Putamen (tissue), 1 donor: ENCODE results near the gene NXN.
"Not testable (repeated sequence)": the region's sequence is repeated elsewhere in the genome, so short reads cannot be mapped to it uniquely, and the experiment has no call there.

Experiments
- DNase-seq: peaks from one replicate; pipeline ENCODE4 v3.0.0-alpha.2; 2016; ENCODE audit warnings: low spot score

Gene NXN

DNA sequence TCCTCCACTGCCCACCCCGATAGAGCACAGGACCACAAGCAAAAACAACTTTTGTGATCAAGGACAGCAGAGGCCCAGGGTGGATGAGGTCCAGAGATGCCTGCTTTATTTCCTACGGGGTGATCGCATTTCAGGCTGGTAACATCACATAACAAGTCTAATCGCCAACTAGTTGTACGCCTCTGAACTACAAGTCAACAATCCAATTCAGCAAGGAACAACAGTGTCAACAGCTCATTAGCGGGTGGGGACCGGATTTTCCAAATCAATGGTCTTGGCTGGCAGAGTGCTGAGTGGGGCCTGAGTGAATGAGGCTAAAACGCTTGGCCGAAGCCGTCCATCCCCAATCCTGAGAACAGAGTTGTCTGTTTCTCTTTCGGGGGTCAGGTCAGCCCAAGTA lies 180.3 kb downstream of the NXN start:
- no peak for DNase-seq

DNA sequence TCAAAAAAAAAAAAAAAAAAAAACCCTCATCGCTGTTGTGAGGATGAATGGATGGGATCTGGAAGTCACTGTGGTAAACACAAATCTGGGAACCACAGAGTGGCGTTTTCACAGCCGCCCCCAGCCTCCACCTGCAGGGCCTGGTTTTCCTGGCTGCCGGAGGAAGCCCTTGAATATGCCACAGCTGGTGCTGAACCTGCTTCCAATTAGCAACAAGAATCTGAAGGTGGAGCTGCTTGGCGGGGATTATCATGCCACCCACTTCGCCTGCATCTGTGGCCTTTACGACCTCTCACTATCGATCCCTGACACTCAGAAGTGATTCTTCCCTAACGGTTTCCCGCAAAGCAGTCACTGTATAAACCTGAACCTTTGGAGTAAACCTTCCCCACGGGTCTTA lies 181.3 kb downstream of the NXN start:
- DNase-seq = no peak

DNA sequence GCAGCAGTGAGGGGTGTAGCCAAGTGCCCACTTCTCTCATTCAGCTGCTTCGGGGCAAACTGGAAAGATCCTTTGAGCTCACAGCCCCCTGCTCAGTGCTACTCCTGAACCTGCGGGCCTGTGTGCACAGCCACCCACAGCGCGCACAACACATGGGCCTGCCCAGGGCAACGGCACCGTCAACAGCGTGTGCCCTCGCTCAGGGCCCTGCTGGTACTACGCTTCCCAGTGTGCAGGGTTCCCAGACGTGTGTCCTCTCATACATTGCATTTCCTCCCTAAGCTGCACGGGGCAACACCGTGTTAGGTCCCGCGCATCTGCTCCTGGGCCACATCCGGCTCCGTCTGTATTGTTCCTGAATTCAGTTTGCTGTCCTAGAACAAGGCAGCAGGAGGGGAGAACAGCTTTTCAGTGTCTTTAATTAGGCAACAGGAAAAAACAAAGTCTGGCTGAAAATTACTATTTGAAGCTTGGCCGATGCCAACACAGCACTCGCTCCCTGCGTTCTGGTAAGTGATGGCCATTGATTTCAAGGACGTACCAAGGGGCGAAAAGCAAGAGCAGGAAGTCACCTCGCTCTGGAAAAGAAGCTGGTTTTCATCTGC lies 182.2 kb downstream of the NXN start:
- no peak for DNase-seq

DNA sequence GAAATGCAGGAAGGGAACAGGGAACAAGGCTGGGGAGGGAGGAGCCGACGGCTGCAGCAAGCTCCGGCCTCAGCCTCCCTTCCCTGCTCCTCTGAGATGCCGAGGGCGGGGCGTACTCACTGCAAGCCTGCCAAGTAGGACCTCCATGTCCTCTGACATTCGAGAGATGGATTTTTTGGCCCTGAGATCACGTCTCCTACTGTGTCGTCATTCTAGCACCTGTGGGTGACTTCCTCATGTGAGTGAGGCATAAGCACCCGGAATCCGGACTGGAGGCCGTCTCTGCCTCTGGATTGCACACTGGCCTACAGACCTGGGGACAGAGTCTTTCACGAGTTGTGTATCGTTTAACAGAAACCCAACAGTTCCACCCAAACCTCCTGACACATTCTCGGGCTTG lies 183.0 kb downstream of the NXN start:
- no peak for DNase-seq

DNA sequence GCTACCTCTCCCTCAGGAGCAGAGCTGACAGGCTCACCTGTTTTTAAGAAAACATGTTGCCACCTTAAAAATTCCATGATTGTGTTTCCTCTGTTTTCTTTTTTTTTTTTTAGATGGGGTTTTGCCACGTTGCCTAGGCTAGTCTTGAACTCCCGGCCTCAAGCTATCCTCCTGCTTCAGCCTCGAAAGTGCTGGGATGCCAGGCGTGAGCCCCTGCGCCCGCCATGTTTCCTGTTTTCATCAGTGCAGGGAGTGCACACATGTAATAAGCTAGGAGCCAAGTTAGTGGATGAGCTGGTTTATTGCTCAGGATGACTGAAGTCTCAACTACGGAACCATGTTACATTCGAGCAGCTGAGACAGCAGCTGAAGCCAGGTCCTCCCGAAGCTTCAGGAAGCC lies 183.9 kb downstream of the NXN start:
- DNase-seq = no peak

DNA sequence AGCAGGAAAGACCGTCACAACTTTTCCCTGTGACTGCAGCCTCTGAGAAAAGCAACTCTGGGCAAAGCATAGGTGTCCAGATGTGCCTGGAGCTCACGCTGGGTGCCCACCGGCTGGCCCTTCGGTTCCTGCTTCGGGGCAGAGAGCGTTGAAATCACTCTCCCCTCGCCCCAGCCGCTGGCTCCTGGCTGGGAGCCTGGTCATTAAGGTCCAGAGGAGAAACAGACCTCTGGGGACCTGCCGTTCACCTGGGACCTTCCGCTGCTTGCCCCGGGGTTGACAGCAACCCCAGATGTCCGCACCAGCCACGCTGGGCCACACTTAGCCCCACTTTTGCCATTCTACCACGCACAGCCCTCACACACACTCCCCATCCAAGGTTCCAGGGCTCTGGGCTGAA lies 184.3 kb downstream of the NXN start:
- no peak for DNase-seq

DNA sequence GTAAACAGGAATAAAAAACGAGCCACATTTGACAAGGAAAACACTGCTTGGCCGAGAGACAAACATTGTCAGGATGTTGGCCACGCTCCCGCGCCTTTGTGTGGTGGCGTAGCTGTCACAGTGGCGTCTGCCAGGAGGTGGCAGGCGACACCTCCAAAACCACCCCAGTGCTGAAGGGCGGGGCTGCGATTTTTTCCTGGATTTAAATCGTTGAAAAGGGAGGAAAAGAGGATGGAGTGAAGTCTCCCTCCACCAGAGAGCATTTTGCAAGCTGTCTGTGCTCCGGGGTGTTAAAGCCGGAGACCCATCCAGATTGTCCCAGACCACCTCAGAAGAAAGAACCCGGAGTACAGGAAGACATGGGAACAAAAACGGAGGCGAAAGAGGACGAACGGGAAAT lies 184.7 kb downstream of the NXN start:
- peak; percentile 85 for DNase-seq

DNA sequence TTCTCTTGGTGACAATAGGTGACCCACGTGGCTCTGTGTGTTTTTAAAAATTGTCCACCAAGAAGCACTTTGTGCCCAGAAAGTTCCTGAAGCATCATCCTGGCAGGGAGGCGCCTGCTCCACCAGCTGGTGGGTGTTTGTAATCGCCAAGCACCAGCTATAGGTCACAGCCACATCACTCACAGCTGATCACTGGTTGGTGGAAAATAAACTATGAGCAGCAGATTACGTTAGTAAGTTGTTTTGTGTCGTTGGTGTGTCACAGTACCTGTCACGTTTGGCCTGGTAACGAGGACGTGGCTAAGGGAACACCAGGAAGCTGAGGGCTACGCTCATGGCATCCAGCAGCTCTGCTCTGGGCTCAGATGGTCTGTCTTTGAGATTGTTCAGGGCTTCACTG lies 187.3 kb downstream of the NXN start:
- no peak for DNase-seq

DNA sequence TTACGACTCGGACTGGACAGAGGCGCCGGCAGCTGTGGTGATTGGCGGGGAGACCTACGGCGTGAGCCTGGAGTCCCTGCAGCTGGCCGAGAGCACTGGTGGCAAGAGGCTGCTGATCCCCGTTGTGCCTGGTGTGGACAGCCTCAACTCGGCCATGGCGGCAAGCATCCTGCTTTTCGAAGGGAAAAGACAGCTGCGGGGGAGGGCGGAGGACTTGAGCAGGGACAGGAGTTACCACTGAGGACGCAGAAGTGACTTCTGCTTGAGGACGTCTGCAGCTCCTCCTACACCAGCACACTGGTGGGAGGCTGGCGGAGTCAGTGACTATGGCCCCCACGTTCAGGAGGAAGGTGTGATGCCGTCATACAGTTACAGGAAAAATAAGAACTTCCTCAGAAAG lies 187.7 kb downstream of the NXN start:
- no peak for DNase-seq

DNA sequence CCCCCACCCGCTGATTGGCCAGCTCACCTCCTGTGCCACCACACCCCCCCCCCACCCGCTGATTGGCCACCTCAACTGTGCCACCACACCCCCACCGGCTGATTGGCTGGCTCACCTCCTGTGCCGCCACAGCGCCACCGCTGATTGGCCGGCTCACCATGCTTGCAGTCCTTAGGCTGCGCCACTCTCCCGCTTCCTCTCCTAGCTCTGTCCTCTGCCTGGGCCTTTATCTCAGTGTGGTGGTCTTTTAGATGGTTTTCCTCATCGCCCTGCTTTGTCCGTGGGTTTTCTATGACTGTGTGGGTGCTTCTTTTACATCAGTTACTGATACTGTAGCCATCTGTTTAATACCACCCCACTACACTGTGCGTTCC lies 188.7 kb downstream of the NXN start:
- not testable (repeated sequence) for DNase-seq

DNA sequence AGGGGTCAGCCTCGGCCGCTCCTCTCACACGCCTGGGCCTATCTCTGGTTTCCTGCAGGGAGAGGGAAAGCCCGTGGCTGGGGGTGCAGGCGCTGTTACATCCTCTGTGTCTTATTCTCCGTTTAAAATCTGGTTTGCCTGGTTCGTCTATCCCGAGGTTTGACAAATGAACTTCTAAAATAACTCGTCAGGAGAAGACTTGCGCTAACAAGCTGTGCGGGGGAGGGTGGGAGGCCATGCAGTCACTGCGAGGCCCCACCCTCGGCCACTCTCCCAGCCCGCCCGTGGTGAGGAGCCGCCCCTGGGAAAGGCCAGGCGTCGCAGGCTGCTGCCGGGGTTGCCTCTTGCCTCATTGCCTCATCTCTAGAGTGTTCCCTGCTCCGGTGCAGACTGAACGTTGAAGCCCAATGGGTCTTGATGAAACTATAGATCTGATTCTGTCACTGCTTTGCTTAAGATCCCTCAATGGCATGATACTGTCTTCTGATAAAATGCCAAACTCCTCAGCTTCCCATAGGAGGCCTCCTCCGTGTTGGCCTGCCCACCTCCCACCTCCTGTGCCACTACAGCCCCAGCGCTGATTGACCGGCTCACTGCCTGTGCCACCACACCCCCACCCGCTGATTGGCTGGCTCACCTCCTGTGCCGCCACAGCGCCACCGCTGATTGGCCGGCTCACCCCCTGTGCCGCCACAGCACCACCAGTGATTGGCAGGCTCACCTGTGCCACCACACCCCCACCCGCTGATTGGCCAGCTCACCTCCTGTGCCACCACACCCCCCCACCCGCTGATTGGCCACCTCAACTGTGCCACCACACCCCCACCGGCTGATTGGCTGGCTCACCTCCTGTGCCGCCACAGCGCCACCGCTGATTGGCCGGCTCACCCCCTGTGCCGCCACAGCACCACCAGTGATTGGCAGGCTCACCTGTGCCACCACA lies 189.4 kb downstream of the NXN start:
- not testable (repeated sequence) for DNase-seq

DNA sequence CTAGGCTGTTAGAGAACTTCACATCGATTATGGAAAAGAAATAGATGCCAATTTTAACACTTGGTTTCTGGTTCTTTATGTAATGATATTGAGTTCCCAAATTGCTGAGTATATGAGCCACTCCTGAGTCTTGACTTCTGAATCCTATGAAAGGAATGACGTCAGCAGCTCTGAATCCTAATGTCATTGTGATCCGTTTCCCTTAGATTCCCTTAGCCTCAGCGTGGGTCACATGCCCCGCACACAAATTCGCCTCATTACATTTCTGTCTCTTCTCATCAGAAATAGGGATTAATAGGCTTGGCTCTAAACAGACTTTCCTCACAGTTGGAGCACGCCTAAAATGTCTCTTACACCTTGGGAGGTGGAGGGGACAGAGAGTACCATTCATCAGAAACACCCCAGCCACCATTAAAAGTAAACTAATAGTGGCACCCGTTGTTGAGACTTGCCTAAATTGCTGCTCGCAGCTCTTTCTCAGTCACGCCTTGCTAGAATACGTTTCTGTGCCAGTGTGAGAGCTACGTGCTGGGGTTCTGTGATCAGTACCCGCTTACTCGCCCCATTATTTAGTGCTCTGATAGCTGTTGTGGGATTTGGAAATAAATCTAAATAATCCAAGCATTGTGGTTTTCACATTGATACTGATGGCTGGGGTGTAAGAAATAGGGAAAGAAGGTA lies 190.3 kb downstream of the NXN start:
- DNase-seq = no peak

DNA sequence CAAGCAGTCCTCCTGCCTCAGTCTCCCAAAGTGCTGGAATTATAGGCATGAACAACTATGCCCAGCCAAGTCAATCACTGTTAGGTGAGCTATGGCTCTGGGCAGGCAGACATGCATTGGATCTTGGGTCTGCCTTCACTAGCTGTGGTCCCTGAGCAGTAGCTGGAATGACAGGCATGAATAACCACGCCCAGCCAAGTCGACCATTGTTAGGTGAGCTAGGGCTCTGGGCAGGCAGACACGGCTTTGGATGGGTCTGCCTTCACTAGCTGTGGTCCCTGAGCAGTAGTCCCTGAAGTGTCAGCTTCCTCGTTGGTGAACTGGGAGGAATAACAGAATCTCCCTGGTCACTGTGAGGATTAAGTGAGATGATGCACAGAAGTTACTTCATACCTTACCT lies 191.0 kb downstream of the NXN start:
- DNase-seq = no peak

DNA sequence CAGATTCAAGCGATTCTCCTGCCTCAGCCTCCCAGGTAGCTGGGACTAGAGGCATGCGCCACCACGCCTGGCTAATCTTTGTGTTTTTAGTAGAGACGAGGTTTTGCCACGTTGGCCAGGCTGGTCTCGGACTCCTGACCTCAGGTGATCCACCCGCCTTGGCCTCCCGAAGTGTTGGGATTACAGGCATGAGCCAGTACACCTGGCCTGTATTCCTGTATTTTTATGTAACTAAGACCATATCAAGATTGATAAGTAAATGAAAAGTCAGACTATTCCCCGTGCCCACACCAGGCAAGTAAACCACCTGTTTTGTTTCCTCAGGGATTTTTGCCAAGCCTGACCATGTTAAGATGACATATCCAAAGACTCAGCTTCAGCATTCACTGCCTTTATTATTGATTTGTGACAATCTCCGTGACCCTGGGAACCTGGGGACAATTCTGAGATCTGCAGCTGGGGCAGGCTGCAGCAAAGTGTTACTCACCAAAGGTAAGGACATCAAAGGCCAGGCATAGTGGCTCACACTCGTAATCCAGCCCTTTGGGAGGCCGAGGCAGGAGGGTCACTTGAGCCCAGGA lies 191.8 kb downstream of the NXN start:
- DNase-seq = no peak

DNA sequence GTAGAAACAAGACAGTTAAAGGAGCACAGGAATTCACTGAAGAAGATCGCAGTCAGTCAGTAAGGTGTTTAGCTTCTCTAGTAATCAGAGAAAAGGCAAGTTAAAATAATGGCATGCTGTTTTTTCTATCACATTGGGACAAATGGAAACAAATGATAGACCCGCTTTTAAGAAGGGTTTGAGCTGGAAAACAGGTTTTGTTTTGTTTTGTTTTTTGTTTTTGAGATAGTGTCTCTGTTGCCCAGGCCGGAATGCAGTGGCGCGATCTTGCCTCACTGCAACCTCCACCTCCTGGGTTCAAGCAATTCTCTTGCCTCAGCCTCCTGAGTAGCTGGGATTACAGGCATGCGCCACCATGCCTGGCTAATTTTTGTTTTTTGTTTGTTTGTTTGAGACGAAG lies 193.7 kb downstream of the NXN start:
- DNase-seq = not testable (repeated sequence)

DNA sequence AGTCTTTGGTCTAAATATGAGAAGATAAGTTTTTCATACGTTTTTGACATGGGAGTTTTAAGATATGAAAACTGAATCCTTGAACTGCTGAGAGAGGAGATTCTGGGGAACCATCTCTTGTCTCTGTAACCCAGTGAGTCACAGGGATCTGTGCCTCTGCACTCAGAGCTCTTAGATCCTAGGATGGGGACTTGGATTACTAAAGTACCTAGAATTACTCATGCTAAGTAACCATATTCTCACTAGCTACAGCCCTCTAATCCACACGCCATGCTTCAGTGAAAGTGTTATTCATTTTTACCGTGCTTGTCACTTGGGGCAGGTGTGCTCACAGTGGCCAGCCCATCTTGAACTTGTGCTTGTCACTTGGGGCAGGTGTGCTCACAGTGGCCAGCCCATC lies 195.4 kb downstream of the NXN start:
- no peak for DNase-seq

DNA sequence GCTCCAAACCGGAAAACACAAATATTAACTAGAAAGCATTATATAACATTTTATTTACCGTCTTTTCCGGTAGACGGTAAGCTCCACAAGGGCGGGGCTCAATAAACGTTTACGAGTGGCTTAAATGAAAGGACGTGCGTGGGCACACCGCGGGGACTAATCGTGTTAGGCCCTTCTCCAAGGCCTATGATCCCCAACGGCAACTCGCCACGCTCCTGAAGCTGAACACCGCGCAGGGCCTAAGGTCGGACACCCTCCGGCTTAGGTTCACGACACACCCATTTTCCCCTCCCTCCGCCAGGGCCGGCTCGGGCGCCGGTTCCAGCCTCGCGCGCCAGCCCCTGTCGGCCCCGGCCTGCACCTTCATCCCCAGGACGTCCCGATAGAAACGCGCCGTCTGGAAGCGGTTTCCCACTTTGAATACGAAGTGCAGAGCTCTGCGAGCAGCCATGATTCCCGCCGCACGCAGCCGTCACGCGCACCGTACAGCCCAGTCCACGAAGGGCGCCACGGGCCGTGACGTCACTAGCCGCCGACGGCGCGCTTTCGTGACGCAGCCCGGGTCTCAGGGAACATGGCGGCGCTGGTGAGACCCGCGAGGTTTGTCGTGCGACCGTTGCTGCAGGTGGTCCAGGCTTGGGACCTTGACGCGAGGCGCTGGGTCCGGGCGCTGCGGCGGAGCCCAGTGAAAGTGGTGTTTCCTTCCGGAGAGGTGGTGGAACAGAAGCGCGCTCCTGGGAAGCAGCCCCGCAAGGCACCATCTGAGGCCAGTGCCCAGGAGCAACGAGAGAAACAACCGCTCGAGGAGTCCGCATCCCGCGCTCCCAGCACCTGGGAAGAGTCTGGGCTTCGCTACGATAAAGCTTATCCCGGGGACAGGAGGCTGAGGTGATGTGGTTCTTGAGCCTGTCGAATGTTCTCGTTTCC lies 197.5 kb downstream of the NXN start, which contains the start of the genes GLOD4 and MRM3:
Gene GLOD4 (minus strand): TSS at position 476 of the 927 bp plus-strand sequence. CDS start 25 bp downstream, at position 451.
Gene MRM3 (plus strand): TSS at position 549 of the 927 bp plus-strand sequence. CDS start 26 bp downstream, at position 575.
- peak; percentile 87 for DNase-seq

DNA sequence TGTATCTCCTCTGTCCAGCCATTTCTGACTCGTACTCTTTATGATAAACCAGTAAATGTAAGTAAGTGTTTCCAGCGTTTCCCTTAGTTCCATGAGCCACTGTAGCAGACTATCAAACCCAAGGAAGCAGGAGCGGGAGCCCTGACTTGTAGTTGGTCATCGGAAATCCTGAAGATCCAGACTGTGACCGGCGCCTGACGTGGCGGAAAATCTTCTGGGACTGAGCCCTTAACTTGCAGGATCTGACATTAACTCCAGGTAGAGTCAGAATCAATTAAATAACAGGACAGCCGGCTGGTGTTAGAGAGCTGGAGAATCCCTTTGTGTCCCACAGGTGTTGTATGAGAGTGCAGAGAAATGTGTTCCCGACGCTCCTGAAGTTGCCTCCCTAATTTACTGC lies 201.5 kb downstream of the NXN start:
- no peak for DNase-seq

DNA sequence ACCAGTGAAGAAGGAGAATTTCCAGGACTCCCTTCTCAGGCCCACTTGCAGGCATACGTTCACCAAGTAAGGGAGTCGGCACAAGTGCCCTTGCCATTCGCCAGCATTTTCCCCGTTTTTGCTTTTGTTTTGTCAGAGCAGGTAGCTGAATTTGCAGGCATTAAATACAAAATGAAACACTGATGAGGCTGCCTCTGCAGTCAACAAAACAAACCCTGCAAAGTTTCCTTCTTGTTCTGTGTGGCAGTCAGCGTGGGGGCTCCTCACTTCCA lies 205.3 kb downstream of the NXN start:
- no peak for DNase-seq

DNA sequence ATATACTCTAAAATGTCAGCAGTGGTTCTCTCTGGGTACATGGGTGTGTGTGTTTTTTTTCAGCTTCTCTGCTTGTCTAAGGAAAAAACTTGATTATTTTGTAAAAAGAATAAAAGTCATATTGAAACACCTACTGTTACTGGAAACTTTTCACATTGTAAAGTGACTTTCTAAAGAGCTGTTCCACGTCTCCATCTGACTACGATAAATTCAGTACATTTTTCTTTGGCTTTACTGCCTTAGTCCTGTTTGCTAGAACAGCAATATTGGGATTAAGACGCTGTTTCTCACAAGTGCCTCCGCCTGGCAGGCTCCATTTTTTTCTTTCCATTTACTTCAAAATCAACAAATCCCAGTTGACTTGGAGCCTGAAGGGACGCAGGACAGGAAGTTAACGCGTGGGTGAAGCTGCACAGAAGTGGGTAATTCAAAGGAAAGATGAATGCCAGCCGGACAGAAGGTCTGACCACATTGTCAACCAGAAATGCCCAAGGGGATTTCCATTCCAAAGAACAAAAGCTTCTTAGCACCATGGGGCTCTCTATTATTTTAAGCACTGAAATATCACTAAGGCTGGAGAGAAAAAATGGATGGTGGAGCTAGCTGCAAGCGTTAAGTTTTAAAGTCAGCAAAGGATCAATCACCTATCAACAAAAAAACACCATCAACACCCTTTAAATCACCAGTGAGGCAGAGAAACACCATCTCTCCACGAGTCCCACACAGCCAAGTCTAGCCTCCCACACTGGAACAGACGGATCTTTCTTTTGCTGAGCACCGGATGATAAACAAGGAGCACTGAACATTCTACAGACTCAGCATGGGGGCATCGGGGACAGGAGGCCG lies 205.9 kb downstream of the NXN start:
- no peak for DNase-seq

DNA sequence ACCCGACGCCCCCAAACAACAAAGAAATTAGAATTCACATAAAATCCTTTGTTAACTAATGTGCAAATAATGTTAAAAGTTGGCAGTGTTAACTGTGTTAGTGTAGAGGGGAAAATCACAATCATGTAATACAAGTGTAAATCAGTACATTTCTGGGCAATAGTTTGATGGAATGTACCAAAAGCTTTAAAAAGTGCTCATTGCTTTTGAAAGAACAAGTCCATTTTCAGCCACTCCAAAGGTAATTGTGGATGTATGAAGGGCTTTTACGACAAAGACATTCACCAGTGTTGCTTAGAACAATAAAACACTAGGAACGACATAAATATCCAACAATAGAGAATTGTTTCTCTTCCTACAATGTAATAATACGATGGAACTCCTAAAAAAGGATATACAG lies 206.6 kb downstream of the NXN start:
- no peak for DNase-seq
